Stimulated activated CD4-positive, alpha-beta T cell treated with anti-CD3 and anti-CD28 coated beads, Interleukin-15, amount 100 ng/mL, for 48 hours (primary cell): ENCODE measurements around the gene SET.
"Not testable (repeated sequence)": the region's sequence is repeated elsewhere in the genome, so short reads cannot be mapped to it uniquely, and the experiment has no call there.

Experiments
- DNase-seq, 2 donors: peaks; one replicate each; pipeline ENCODE4 v3.0.0-alpha.2; 2020; ENCODE audit warnings: low read depth in 2 of 2

Gene SET

DNA sequence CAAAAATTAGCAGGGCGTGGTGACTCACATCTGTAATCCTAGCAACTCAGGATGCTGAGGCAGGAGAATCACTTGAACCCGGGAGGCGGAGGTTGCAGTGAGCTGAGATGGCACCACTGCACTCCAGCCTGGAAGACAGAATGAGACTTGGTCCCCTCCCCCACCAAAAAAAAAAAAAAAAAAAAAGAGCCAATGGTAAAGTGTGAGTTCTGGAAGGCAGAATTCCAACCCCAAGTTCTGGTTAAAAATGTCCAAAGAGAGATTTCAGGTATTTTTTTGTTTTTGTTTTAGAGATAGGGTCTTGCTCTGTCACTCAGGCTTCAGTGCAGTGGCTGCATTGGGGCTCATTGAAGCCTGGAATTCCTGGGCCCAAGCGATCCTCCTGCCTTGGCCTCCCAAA is 1.6 kb upstream of the SET start:
- no peak for DNase-seq

GRCh38 chr9:128689293-128689774 is 312 bp downstream of the SET start:
- DNase-seq: peak in 1 of 2 donors; percentile 33

- no peak for DNase-seq
These were observed 1.0 kb downstream of the SET start for GRCh38 chr9:128689820-128690683.

DNA sequence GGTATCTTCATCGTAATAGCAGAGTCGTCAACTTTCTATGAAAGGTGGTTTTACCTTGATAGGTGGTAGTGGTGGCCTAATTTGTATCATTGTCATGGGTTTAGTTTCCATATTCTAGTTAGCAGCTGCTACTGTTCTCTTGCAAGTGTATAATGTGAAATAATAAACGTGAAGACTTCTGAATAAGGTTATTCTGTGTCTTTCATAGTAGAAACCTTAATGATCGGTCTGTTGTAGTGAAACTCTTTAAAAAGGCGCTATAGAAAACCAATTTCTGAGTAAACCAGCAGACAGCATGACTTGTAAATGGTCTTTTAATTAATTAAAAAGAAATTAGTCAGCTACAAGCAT is 1.6 kb downstream of the SET start:
- no peak for DNase-seq

- DNase-seq: not testable (repeated sequence)
These were observed 4.7 kb downstream of the SET start for GRCh38 chr9:128693738-128694137.

DNA sequence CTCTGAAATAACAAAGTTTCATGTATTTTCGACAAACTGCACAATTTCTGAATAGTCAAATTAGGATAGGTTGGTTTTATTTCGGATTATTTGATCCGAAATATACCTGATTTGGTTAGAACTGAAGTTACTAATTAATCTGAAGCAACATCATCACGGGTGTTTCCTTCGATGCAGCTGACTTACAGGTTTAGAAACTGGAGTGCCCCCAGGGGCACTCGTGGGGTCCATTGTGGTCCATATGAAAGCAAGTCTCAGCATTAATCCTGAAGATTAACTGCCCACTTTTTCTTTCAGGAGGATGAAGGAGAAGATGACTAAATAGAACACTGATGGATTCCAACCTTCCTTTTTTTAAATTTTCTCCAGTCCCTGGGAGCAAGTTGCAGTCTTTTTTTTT is 5.3 kb downstream of the SET start:
- DNase-seq: no peak

- DNase-seq: no peak
These were observed 8.1 kb downstream of the SET start for GRCh38 chr9:128696923-128697707.

DNA sequence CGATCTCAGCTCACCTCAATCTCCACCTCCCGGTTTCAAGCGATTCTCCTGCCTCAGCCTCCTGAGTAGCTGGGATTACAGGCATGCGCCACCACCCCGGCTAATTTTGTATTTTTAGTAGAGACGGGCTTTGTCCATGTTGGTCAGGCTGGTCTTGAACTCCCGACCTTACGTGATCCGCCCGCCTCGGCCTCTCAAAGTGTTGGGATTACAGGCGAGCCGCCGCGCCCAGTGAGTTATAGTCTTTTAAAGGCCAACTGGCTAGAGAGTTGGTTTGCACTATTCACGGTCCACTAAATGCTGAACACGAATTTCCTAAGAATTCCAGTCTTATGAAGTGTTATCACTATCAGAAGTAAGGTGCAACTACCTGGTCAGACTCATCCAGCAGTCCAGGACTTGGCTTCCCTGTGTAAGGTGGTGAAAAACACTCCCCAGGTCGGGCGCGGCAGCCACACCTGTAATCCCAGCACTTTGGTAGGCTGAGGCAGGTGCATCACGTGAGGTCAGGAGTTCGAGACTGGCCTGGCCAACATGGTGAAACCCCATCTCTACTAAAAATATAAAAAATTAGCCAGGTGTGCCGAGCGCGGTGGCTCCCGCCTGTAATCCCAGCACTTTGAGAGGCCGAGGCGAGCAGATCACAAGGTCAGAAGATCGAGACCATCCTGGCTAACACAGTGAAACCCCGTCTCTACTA is 10.2 kb downstream of the SET start:
- DNase-seq: not testable (repeated sequence)

- no peak for DNase-seq
These were observed 12.3 kb downstream of the SET start for GRCh38 chr9:128701227-128701854.

GRCh38 chr9:128702445-128702948 is 13.5 kb downstream of the SET start, which contains the start of gene PKN3:
TSS of gene PKN3 (plus strand) at chr9:128702503. CDS start at chr9:128702916, 413 bp downstream.
- peak; percentile 77 to 88 for DNase-seq

DNA sequence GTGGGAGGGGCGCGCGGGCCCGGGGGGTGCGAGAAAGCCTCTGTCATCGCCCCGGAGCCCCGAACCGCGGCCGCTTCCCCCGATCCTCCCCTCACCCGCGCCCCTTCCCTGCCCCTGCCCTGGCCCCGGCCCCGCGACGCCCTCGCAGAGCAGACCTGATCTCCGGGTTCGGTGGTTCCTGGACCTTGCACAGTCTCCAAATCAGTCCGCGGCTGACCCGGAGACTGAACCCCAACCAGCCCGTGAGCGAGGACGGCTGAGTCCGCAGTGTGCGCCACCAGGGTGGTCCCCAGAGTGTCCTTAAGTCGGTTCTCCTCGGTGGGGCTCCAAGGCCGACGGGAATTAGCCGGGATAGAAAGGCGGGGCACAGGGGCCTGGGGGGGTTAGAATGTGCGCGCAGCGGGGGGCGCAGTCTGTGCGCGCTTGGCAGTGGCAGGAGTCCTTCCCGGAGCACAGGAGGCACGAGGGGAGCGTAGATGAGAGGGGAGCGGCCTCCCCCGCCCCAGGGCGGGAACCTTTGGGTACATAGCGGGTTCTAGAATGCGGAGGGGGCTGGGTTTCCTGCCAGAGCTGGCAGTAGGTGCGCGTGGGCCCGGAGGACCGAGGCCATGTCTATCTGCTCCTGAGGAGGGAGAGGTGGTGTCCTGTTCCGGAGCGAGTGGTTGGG is 14.1 kb downstream of the SET start:
- no peak for DNase-seq

GRCh38 chr9:128703616-128704355 is 14.8 kb downstream of the SET start:
- DNase-seq: no peak

DNA sequence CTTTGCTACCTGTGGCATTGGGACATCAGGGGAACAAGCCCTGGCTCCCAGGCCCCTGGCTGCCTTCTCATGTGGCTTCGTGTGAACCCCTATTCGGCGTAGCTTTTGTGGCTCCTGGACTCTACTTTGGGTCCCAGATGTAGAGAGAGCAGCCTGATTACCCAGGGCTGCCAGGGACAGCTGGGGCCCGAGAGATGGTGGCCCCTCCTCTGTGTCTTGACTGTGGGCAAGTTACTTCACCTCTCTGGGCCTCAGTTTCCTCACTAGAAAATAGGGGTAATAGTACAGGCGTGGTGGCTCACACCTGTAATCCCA is 15.3 kb downstream of the SET start:
- DNase-seq: no peak

GRCh38 chr9:128705051-128705965 is 16.3 kb downstream of the SET start:
- DNase-seq: no peak

DNA sequence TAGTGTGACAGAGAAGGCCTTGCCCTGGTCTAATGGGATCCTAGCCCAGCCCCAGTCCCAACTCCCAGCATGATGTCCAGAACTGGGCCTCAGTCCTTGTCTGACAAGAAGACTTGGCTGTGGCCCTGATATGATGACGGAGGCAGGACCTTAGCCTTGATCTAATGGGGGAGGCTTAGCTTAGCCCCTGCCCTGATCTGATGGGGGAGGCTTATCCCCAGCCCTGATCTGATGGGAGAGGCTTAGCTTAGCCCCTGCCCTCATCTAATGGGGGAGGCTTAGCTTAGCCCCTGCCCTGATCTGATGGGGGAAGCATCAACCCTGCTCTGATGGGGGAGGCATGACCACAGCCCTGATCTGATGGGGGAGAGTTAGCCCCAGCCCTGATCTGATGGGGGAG is 17.0 kb downstream of the SET start:
- DNase-seq: no peak

GRCh38 chr9:128706671-128707381 is 17.8 kb downstream of the SET start:
- no peak for DNase-seq

DNA sequence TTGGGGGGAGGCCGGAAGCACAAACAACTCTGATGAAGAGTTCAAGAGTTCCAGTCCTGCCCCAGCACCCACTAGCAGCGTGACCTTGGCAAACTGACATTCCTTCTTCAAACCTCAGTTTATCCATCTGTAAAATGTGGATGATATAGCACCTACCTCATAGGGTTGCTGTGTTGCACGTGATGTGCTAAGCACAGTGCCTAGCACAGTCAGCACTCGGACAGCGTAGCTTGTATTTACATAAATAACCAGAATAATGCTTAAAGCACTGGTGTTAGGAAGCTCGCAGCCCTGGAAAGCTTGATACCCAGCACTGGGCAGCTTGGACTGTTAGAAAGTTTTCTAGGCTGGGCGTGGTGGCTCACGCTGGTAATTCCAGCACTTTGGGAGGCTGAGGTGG is 18.4 kb downstream of the SET start:
- DNase-seq: no peak
